Measurements from ENCODE around the gene CACNA1G. TPM values are rescaled to one million over a fixed set of nuclear protein-coding genes. Genes with fewer than 3 reads are reported as not detected.

CACNA1G gene
- polyA plus RNA-seq, 3 donors from 2014 or later: not detected

DNA sequence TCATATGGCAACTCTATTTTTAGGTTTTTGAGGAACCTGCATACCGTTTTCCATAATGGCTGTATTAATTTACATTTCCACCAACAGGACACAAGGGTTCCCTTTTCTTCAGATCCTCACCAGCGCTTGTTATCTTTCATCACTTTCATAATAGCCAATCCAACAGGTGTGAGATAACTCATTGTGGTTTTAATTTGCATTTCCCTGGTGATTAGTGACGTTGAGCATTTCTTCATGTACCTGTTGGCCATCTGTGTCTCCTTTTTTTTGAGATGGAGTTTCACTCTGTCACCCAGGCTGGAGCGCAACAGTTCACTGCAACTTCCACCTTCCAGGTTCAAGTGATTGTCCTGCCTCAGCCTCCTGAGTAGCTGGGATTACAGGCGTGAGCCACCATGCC, 38.0 kb downstream of the CACNA1G start:
- Mint-ChIP-seq H3K27me3 (ENCODE audit: low read depth in 3 of 3) (peaks cover 0 to 17% (median 2%) of the 10 kb centered on the region in 3 donors), H3K9me3 (peaks cover 0 to 2% (median 0%) of the 10 kb centered on the region in 6 donors), H3K4me1 (no peaks in the 10 kb centered on the region), H3K36me3 (no peaks in the 10 kb centered on the region), H3K27ac (no peak overlapping the region), H3K4me3 (no peak overlapping the region)
- DNase-seq: no peak

DNA sequence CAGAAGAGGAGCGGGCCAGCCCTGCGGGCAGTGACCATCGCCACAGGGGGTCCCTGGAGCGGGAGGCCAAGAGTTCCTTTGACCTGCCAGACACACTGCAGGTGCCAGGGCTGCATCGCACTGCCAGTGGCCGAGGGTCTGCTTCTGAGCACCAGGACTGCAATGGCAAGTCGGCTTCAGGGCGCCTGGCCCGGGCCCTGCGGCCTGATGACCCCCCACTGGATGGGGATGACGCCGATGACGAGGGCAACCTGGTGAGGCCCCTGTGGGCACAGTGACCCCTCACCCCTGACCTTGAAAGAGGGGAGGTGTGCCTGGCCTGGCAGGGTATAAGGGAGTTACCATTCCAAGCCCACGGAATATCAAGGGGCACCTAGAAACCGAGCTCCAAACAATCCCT, 39.1 kb downstream of the CACNA1G start:
- DNase-seq: no peak
- Mint-ChIP-seq H3K9me3 (peaks cover 0 to 2% (median 0%) of the 10 kb centered on the region in 6 donors), H3K27ac (no peak overlapping the region), H3K4me1 (no peaks in the 10 kb centered on the region), H3K4me3 (no peak overlapping the region), H3K36me3 (no peaks in the 10 kb centered on the region), H3K27me3 (ENCODE audit: low read depth in 3 of 3) (peaks cover 0 to 17% (median 2%) of the 10 kb centered on the region in 3 donors)

DNA sequence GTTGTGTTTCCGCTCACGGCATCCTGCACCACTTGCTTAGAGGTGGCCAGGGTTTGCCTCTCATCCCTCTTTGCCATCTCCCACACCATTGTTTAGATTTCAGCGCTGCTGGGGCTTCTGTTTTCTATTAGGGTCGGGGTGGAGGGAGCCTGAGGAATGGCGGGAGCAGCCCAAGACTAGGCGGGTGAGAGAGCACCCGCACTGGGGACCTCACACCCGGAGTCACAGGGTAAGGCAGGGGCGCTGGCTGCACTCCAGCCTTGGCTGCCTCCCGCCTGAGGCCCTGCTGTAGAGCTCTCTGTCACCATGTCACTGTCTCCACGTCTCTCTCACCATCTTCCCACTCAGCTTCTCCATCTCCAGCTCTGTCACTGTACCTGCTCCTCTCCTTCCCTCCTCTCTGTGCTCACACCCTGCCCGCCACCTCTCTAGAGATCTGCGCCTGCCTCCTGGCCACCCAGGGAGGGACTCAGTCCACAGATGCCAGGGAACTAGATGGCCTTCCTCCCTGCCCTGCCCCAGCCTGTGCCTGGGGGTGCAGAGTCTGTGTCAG, 41.4 kb downstream of the CACNA1G start:
- DNase-seq: no peak
- Mint-ChIP-seq H3K36me3 (no peaks in the 10 kb centered on the region), H3K27me3 (ENCODE audit: low read depth in 3 of 3) (peaks cover 2 to 17% (median 4%) of the 10 kb centered on the region in 3 donors), H3K4me1 (no peaks in the 10 kb centered on the region), H3K4me3 (no peak overlapping the region), H3K27ac (no peak overlapping the region), H3K9me3 (peaks cover 0 to 2% (median 0%) of the 10 kb centered on the region in 6 donors)

DNA sequence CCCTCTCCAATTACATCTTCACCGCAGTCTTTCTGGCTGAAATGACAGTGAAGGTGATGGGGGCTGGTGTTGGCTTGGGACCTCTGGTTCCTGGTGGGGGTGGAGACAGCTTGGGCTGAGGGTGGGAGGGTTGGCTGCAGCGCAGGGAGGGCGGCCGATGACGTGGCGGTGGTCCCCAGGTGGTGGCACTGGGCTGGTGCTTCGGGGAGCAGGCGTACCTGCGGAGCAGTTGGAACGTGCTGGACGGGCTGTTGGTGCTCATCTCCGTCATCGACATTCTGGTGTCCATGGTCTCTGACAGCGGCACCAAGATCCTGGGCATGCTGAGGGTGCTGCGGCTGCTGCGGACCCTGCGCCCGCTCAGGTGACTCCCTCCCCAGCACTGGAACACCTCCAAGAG, 42.3 kb downstream of the CACNA1G start:
- DNase-seq: no peak
- no peak overlapping the region for H3K4me3 Mint-ChIP-seq
- H3K27me3 Mint-ChIP-seq (ENCODE audit: low read depth in 3 of 3): peaks cover 2 to 15% (median 4%) of the 10 kb centered on the region in 3 donors
- no peaks in the 10 kb centered on the region for H3K36me3 Mint-ChIP-seq
- peaks cover 0 to 2% (median 0%) of the 10 kb centered on the region in 6 donors for H3K9me3 Mint-ChIP-seq
- no peaks in the 10 kb centered on the region for H3K4me1 Mint-ChIP-seq
- H3K27ac Mint-ChIP-seq: no peak overlapping the region

DNA sequence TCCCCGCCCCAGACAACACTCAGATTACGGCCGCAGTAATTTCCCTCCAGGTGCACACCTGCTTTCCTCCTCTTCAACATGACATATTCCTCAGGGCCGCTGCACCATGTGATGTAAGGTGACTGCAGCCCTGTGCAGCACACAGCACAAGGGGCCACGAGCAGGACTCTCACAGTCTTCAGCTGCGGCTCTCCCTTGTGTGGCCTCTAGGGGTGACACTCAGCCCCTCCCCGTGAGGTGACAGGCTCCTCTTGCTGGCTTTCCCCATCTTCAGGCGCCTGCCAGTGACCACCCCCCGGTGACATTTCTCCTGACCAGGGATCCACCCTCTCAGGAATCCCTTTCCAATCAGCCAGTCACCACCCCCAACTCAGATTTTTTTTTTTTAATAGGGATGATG, 42.8 kb downstream of the CACNA1G start:
- Mint-ChIP-seq H3K27ac (no peak overlapping the region), H3K36me3 (no peaks in the 10 kb centered on the region), H3K27me3 (ENCODE audit: low read depth in 3 of 3) (peaks cover 2 to 13% (median 4%) of the 10 kb centered on the region in 3 donors), H3K4me3 (no peak overlapping the region), H3K9me3 (peaks cover 0 to 2% (median 0%) of the 10 kb centered on the region in 6 donors), H3K4me1 (no peaks in the 10 kb centered on the region)
- no peak for DNase-seq

DNA sequence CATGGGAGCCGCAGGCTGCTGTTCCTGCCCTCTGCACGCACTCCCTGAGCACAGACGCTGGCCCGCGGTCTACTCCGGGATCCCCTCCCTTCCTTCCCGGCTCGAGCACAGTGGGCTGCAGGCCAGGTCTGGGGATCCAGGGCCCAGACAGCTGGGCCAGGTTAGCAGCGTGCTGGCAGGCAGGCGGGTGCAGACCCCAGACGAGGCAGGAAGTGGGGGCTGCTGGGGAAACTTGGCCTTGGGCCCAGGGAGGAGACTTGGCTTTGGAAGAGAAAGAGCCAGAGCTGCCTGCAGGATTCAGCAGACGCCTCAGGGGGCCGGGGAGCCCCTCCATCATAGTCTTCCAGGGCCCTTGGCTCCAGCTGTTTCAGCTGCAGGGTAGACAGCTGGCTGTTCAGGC, 44.0 kb downstream of the CACNA1G start:
- DNase-seq: no peak
- Mint-ChIP-seq H3K4me3 (no peak overlapping the region), H3K36me3 (no peaks in the 10 kb centered on the region), H3K27me3 (ENCODE audit: low read depth in 3 of 3) (peaks cover 2 to 13% (median 4%) of the 10 kb centered on the region in 3 donors), H3K27ac (no peak overlapping the region), H3K9me3 (peaks cover 0 to 2% (median 0%) of the 10 kb centered on the region in 6 donors), H3K4me1 (no peaks in the 10 kb centered on the region)

DNA sequence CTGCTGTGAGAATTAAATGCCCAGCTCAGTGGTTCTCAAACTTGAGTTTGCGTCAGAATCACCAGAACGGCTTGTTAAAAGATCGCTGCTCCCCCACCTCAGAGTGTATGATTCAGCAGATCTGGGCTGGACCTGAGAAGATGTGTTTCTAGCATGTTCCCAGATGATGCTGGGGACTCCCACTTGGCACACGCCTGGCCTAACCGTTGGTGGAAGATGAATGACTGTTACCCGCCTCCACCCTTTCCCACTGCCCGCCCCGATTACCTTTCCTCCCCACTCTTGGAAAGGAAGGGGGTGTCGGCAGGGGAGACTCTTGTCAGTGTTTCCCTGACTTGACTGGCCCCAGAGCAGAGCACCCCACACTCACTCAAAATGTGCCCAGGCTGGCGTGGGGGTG, 44.9 kb downstream of the CACNA1G start:
- DNase-seq: no peak
- H3K4me1 Mint-ChIP-seq: no peaks in the 10 kb centered on the region
- peaks cover 2 to 12% (median 4%) of the 10 kb centered on the region in 3 donors for H3K27me3 Mint-ChIP-seq (ENCODE audit: low read depth in 3 of 3)
- no peaks in the 10 kb centered on the region for H3K36me3 Mint-ChIP-seq
- H3K9me3 Mint-ChIP-seq: no peaks in the 10 kb centered on the region
- no peak overlapping the region for H3K27ac Mint-ChIP-seq
- no peak overlapping the region for H3K4me3 Mint-ChIP-seq

DNA sequence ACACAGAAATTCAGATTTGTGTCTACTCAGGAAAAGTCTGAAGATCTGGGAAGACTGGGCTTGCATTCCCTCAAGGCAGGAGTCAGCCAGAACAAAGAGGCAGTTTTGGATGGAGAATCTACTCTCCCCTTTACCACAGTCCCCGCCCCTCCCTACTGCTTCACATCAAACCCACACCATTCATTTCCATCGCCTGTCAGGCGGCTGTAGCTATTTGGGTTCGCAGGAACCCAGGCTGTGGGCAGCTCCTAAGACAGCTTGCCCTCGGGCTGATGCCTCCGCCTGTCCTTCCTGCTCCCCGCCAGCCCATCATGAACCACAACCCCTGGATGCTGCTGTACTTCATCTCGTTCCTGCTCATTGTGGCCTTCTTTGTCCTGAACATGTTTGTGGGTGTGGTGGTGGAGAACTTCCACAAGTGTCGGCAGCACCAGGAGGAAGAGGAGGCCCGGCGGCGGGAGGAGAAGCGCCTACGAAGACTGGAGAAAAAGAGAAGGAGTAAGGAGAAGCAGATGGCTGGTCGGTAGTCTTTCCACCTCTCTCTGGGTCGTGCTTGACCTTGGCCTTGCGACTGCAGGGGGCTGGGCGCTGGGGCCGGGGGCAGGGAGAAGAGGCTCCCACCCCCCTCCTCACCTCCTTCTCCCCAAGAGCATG, 47.1 kb downstream of the CACNA1G start:
- DNase-seq: no peak
- Mint-ChIP-seq H3K4me3 (no peak overlapping the region), H3K27ac (no peak overlapping the region), H3K4me1 (no peaks in the 10 kb centered on the region), H3K36me3 (no peaks in the 10 kb centered on the region), H3K9me3 (no peaks in the 10 kb centered on the region), H3K27me3 (ENCODE audit: low read depth in 3 of 3) (peaks cover 2 to 7% (median 4%) of the 10 kb centered on the region in 3 donors)

DNA sequence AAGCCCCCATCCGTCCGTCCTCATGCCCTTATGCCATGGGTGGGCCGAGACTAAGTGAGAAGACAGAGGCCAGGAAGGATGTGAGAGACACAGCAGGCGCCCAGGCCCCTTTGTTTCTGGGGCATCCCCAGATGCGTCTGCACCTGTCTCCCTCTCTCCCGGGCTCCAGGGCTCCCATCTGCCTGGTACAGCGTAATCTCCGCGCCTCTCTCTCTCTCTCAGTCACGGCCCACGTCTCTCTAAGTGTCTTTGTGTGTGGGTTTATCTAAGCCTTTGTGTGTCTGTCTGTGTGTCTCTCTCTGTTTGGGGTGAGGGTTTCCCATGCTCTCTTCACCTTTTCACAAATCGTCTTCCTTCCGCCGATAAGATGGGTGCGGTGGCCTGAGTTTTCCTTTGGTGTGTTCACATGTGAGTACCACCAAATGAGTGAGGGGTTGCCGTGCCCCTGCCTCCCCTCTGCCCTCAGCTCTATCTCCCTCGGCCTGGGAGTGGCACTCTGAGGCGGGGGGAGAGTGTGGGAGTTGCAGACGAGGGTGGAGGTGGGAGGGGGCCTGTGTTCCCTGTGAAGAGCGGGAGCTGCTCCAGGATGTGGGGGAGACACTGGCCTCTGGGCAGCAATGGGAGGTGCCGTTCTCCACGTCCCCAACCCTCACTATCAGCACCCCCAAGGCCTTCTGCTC, 48.3 kb downstream of the CACNA1G start:
- no peaks in the 10 kb centered on the region for H3K9me3 Mint-ChIP-seq
- peaks cover 0 to 4% (median 4%) of the 10 kb centered on the region in 3 donors for H3K27me3 Mint-ChIP-seq (ENCODE audit: low read depth in 3 of 3)
- no peak overlapping the region for H3K4me3 Mint-ChIP-seq
- peaks cover 2 to 6% of the 10 kb centered on the region in 2 donors for H3K4me1 Mint-ChIP-seq
- no peak for DNase-seq
- no peak overlapping the region for H3K27ac Mint-ChIP-seq
- no peaks in the 10 kb centered on the region for H3K36me3 Mint-ChIP-seq

DNA sequence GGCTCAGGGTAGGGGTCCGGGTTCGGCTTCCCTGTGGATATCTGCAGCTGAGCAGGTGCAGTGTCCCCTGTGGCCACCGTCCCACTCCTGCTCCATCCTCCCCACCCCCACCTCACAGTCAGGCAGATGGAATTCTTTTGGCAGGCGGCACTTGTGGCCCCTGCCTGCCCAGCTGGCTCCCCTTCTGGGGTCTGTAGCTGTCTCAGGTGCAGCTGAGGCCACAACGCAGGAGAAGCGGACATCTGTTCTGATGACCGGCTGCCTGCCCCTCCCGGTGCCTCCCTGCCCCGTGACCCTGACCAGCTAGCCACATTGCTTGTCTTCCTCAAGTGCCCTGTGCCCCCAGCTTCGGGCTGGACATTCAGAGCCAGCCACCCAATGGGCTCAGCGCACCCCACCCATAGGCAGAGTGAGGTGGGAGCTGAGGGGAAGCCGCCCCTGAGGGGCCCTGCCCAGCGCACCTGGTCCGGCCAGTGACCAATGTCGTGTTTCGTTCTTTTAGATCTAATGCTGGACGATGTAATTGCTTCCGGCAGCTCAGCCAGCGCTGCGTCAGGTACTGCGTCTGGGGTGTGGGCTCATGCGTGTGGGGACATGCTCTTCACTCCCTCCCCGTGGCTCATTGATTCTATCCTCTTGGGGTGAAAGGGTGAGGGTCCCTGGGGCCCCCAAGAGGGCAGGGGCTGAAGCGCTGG, 49.0 kb downstream of the CACNA1G start:
- Mint-ChIP-seq H3K27me3 (ENCODE audit: low read depth in 3 of 3) (peaks cover 0 to 6% (median 4%) of the 10 kb centered on the region in 3 donors), H3K4me1 (peaks cover 7 to 13% of the 10 kb centered on the region in 2 donors), H3K9me3 (no peaks in the 10 kb centered on the region), H3K27ac (no peak overlapping the region), H3K36me3 (no peaks in the 10 kb centered on the region), H3K4me3 (no peak overlapping the region)
- DNase-seq: no peak

DNA sequence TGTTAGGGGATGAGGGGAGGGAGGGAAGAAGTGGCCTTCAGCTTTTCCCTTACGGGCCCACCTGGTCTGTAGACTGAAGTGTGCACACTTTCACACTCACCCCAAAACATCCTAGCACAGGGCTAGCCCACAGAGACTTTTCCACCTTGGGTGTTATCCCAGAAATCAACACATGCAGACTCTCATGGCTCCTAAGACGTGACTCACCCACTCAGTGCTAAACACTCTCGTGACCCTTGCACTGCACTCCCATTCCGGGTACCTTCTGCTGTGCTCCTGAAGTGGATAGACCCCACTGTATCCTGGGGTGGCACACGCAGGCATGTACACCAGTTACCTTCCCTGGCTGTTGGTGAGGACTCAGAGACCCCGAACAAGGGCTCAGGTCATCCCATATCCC, 51.1 kb downstream of the CACNA1G start:
- peaks cover 3 to 4% (median 4%) of the 10 kb centered on the region in 3 donors for H3K27me3 Mint-ChIP-seq (ENCODE audit: low read depth in 3 of 3)
- no peak overlapping the region for H3K27ac Mint-ChIP-seq
- no peak for DNase-seq
- no peaks in the 10 kb centered on the region for H3K9me3 Mint-ChIP-seq
- no peaks in the 10 kb centered on the region for H3K36me3 Mint-ChIP-seq
- H3K4me3 Mint-ChIP-seq: no peak overlapping the region
- H3K4me1 Mint-ChIP-seq: peaks cover 7 to 14% of the 10 kb centered on the region in 2 donors

DNA sequence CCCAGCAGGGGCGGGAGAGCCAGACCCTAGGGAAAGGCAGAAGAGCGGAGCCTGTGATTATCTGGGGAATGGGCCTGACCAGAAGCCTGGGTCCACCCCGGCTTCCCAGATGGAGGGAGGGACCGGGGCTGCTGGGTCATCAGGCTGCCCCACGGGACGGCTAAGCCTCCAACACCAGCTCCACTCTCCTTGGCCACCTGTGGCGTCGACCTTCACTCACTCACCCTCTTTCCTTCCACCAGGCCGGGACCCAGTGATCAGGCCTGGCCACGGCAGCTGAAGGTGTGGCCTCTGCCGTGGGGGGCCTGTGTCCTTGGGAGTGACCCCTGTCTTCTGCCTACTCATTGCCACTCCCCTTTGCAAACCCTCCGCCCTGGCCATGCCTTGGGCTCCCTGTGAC, 51.8 kb downstream of the CACNA1G start:
- Mint-ChIP-seq H3K4me3 (no peak overlapping the region), H3K36me3 (no peaks in the 10 kb centered on the region), H3K9me3 (no peaks in the 10 kb centered on the region), H3K4me1 (peaks cover 7 to 14% of the 10 kb centered on the region in 2 donors), H3K27me3 (ENCODE audit: low read depth in 3 of 3) (peaks cover 4 to 5% (median 4%) of the 10 kb centered on the region in 3 donors), H3K27ac (no peak overlapping the region)
- no peak for DNase-seq

DNA sequence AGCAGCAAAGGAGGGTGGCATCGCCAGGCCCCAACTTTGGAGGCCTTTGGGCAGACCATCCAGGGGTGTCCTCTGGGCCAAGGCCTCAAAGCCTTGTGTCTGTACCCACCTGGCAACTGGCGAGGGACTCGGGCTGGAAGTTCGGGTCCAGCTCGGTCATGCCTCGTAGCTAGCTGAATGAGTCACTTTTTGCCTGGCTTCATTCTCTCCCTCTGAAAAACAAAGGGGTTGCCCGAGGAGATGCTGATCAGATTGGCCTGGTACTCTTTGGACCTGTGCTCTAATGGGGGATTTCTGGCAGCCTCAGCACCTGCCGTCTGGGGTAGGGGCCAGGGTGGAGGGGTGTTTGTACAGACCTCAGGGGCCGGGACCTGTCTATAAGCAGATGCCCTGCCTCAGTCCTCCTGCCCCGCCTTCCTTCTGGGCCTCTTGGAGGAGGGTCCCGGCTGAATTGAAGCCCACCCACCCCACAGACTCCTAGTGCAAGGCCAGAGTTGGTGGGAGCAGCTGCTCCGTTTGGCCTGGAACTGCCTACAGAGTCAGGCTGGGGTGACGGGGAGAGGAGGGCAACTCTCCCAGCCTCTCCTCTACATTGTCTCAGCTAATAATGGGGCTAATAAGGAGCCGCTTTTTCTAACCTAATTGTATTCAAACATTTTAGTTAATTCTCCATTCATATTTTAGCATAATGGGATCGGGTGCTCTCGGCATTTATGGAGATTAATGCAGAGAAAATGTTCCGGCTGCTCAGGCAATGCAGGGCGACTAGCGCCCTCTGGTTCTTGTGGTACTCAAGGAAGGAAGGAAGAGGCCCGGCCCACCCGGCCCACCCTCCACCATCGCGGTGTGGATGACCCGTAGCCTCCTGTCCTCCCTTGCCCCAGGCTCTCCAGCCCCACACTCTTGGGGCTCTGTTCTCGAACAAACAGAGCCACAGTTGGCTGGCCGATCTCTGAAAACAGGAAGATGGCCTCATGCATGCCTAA, 52.8 kb downstream of the CACNA1G start:
- H3K27me3 Mint-ChIP-seq (ENCODE audit: low read depth in 3 of 3): peaks cover 4 to 6% (median 4%) of the 10 kb centered on the region in 3 donors
- H3K27ac Mint-ChIP-seq: no peak overlapping the region
- no peaks in the 10 kb centered on the region for H3K36me3 Mint-ChIP-seq
- peak overlapping the region in 2 of 5 donors; percentile 21 to 44 for H3K4me3 Mint-ChIP-seq
- H3K4me1 Mint-ChIP-seq: peaks cover 7 to 14% of the 10 kb centered on the region in 2 donors
- H3K9me3 Mint-ChIP-seq: peaks cover 0 to 3% (median 0%) of the 10 kb centered on the region in 6 donors
- no peak for DNase-seq

Measured in immature natural killer cell (primary cell).